ENCODE results near the gene LYL1. TPM values are rescaled to one million over a fixed set of nuclear protein-coding genes. Genes with fewer than 3 reads are reported as not detected.

The LYL1 gene
- total RNA-seq, 2 donors from 2014 or later: 6.9 to 17.9 TPM

DNA sequence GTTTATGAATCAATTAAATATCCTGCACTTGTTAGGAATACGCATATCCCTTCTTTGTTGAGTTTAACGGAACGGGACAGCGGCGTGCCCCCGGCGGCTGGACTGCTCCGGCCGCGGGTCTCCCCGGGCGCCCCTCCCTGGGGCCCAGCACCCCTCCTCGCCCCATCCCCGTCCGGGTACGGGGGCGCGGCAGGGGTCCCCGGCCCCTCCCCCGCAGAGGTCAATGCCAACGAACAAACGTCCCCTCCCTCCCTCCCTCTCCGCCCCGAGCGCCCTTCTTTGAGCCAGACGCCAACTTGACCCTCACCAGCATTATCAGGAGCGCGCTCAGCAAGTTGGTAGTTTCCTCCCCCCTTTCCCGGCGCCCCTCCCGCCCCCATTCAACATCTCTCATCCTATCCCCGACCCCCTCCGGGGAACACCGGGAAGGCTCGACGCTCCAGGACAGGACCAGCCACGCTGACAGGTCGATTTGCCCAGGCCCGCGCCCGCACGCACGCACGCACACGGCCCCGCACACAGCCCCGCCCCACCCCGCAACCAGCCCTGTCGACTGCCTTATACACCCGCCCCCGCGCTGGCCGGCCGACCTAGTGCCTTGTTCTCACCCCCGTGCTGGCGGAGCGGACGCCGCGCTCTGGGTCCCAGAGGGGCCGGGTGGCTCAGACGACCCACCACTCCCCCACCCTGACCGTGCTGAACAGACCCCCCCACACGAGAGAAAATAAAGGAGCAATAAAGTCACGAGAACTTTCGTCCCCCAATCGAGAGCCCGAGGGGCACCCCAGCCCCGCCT is 5.0 kb downstream of the LYL1 start:
- ATAC-seq: no peak
- Mint-ChIP-seq H3K4me3 (peak overlapping the region; percentile 93), H3K27ac (no peak overlapping the region), H3K4me1 (peaks cover 44% of the 10 kb centered on the region), H3K27me3 (peaks cover 7% of the 10 kb centered on the region), H3K36me3 (ENCODE audit: low read depth) (peaks cover 2% of the 10 kb centered on the region)
- DNase-seq: no peak
- no peaks in the 10 kb centered on the region for H3K9me3 ChIP-seq (ENCODE audit: control insufficient read depth, low read length, poor library complexity, severe bottlenecking)

DNA sequence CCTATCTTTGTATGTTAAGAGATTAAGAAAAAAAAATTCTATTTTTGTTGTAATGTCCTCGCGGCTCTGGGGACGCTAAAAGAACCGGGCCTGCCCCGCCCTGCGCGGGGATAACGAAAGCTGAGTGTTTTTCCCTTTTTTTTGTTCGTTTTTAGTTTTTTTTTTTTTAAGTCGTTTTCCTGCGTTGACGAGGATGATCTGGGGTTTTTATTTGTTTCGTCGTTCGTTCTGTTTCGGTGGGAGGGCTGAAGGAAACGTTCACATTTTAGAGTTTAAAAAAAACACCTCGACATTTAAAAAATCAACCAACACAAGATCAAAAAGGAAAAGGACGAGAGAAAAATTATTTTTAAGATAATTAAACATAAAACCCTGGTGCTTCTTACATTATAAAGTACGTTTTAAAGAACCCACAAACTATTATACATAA is 5.6 kb downstream of the LYL1 start:
- Mint-ChIP-seq H3K4me1 (peaks cover 42% of the 10 kb centered on the region), H3K27ac (no peak overlapping the region), H3K4me3 (peak overlapping the region; percentile 93), H3K36me3 (ENCODE audit: low read depth) (peaks cover 2% of the 10 kb centered on the region), H3K27me3 (peaks cover 7% of the 10 kb centered on the region)
- ATAC-seq (no peak), DNase-seq (no peak)
- H3K9me3 ChIP-seq (ENCODE audit: control insufficient read depth, low read length, poor library complexity, severe bottlenecking): no peaks in the 10 kb centered on the region

DNA sequence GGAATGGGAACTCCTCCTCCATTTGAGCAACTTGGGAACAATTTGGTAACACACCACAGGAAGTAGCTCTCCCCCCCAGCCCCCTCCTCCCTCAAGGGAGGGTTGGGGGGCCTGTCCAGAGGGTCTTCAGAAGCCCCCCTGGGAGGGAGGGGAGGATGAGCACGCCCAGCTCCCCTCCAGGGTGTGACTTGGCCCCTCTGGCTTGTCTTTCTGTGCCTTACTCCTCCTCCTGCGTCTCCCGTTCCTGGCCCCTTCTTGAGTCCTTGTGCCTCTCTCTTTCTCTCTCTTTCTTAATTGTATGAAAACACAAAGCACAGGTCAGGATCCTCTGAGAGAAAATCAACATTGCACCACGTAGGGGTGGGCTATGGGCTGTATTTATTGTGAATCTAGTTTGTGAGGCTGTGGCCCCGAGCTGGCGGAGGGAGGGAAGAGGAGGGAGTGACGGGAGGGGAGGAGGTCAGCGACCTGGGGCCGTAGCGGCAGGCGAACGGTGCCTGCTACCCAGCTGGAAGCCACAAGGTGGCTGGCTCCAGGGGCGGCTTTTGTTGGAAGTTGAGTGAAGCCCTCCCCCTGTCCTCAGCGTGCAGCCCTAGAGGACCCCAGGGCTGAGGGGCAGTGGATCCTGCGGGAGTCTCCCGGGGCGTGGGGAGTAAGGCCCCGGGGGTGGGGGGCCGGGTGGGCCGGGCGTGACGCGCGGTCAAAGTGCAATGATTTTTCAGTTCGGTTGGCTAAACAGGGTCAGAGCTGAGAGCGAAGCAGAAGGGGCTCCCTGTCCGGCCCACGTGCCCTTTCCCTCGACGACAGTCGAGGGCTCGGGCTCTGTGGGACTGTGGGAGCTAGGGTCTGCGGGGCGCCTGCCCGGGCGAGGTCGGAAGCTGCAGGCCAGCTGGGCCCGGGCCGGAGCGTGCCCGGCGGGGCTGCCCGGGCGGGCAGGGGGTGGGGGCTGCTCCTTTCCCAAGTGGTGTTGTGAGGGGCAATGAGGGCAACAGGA is 6.4 kb downstream of the LYL1 start:
- Mint-ChIP-seq H3K27me3 (peaks cover 7% of the 10 kb centered on the region), H3K4me1 (peaks cover 35% of the 10 kb centered on the region), H3K36me3 (ENCODE audit: low read depth) (peaks cover 2% of the 10 kb centered on the region), H3K27ac (peak overlapping the region; percentile 54), H3K4me3 (peak overlapping the region; percentile 93)
- no peak for DNase-seq
- H3K9me3 ChIP-seq (ENCODE audit: control insufficient read depth, low read length, poor library complexity, severe bottlenecking): no peaks in the 10 kb centered on the region
- ATAC-seq: no peak

DNA sequence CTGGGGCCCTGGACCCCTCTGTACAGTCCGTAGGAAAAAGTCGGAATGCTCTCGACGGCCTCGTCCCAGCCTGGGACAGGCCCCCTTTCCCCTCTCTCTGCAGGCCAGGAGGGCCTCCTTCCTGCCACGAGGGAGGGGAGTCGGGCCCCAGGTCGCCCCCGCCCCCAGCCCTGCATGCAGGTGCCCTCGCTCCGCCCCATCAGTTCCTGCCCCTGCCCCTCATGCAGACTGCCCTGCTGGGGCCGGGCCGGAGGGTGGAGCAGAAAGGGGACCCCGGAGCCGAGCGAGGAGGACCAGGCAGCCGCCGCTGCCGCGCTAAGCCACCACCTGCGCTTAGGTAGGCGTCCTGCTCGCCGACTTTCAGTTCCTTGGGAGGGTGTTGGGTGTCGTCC is 7.3 kb downstream of the LYL1 start:
- Mint-ChIP-seq H3K4me3 (peak overlapping the region; percentile 93), H3K27ac (no peak overlapping the region)
- ATAC-seq: no peak

DNA sequence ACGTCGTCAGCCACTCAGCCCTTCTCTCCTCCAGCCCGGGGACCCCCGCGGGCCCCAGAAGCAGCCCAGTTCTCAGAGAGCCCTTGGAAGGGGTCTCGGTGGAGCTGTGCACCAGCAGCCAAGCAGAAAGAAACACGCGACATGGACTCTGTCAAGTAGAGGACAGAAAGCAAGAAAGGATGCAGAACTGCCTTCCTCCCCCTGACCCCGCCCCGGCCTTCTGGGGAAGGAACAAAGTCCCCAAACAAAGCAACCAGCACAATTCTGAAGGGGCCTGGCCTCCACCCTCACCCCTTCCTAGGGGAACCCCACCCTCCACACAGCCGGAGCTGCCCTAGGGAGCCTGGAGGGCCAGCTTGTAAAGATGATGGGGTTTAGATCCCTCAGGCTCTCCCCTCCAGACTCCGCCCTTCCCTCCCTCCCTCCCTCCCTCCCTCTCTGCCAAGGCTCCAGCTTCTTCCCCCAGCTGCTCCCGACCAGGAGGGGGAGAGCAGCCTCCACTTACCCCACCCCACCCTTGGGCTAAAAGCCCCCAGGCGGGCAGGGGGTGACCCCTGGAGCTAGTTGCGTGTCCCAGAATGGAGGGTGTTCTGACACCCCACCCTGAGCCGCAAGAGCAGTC is 7.8 kb downstream of the LYL1 start:
- Mint-ChIP-seq H3K4me1 (peaks cover 30% of the 10 kb centered on the region), H3K4me3 (peak overlapping the region; percentile 93), H3K27me3 (peaks cover 7% of the 10 kb centered on the region), H3K27ac (no peak overlapping the region), H3K36me3 (ENCODE audit: low read depth) (peaks cover 2% of the 10 kb centered on the region)
- no peak for DNase-seq
- H3K9me3 ChIP-seq (ENCODE audit: control insufficient read depth, low read length, poor library complexity, severe bottlenecking): no peaks in the 10 kb centered on the region
- no peak for ATAC-seq

More for the DNA sequence above, 7.3 kb downstream of the LYL1 start:
- Mint-ChIP-seq H3K36me3 (ENCODE audit: low read depth) (peaks cover 2% of the 10 kb centered on the region), H3K27me3 (peaks cover 7% of the 10 kb centered on the region), H3K4me1 (peaks cover 35% of the 10 kb centered on the region)
- H3K9me3 ChIP-seq (ENCODE audit: control insufficient read depth, low read length, poor library complexity, severe bottlenecking): no peaks in the 10 kb centered on the region
- no peak for DNase-seq

DNA sequence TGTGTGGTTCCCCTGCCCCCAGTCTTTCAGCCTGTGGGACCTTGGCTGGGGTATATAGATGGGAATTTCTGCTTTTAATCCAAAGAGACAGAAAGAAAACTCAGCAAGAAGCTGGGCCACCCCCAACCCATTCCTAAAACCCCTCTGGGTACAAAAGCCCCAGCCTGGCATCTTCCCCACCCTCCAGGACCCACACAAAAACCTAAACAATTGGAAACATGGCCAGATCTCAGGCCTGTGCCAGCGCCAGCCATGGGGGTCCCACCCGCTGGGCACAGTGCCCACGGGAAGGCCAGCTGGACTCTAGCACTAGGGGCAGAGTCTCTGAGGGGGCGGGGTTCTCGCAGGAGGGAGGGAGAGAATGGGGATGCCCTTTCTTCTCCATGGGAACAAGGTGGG is 8.6 kb downstream of the LYL1 start:
- peaks cover 7% of the 10 kb centered on the region for H3K27me3 Mint-ChIP-seq
- no peak for ATAC-seq

DNA sequence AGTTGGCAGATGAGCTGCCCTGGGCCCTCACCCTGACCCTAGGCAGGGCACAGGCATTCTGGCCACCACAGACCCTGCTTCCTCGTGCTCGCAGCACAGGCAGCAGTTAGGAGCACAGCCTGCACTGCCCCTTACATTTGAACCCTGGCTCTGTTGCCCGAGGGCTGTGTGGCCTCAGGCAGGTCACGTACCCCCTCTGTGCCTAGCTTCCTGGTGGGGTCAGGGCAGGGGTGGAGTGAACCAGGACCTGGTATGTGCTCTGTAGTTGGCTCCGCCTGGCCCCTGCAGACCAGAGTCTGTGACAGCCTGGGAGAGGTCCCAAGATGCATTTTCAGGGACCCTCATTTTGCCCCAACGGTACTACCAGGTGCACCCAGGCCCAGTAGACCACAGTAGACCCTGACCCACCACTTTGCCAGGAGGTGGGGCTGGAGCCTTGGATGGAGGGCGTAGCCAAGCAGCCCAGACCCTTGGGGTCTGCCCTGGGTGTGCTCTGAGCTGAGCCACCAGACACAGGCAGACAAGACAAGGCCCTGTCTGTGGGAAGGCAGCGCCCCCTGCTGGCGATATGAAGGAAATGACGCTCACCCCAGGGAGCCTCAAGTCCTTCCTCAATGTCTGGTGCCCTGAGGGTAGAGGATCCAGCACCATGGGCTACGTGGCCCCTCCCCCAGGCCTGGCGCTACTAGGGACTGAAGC is 9.1 kb downstream of the LYL1 start:
- ATAC-seq (peak; percentile 72), DNase-seq (peak; percentile 67 to 78 (median 67))
- peaks cover 7% of the 10 kb centered on the region for H3K27me3 Mint-ChIP-seq
- H3K27ac Mint-ChIP-seq: peak overlapping the region; percentile 24
- H3K4me1 Mint-ChIP-seq: peaks cover 27% of the 10 kb centered on the region
- no peaks in the 10 kb centered on the region for H3K9me3 ChIP-seq (ENCODE audit: control insufficient read depth, low read length, poor library complexity, severe bottlenecking)
- H3K4me3 Mint-ChIP-seq: no peak overlapping the region
- H3K36me3 Mint-ChIP-seq (ENCODE audit: low read depth): peaks cover 2% of the 10 kb centered on the region

More for the DNA sequence above, 8.6 kb downstream of the LYL1 start:
- Mint-ChIP-seq H3K4me3 (peak overlapping the region; percentile 93), H3K27ac (peak overlapping the region; percentile 24), H3K36me3 (ENCODE audit: low read depth) (peaks cover 2% of the 10 kb centered on the region), H3K4me1 (peaks cover 28% of the 10 kb centered on the region)
- no peaks in the 10 kb centered on the region for H3K9me3 ChIP-seq (ENCODE audit: control insufficient read depth, low read length, poor library complexity, severe bottlenecking)
- DNase-seq: no peak

DNA sequence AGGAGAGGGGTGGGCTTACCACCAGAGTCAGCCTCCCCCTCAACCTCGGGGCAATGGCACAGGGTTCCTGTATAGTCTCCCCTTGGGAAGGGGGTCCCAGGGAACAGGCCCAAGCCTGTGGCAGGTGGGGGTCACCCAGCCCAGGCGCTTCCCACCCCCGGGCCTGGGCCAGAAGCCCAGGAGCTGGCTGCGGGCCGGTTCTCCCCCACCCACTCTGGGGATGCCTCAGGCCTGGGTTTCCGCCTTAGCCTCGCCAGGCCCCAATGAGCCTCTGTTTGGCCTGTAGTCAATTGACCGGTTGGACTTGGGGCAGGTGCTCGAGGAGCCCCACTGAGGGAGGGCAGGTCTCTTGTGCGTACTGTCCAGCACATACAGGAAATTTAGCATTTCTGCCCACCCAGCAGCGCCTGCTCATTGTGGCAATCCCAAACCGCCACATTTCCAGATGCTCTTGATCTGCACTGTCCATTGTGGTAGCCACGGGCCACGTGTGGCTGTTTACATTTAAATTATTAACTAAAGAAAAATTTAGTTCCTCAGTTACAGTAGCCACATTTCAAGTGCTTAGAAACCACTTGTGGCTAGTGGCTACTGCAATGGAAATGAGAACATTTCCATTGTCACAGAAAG is 9.9 kb downstream of the LYL1 start:
- Mint-ChIP-seq H3K4me3 (no peak overlapping the region), H3K27me3 (peaks cover 7% of the 10 kb centered on the region), H3K27ac (no peak overlapping the region), H3K4me1 (peaks cover 20% of the 10 kb centered on the region), H3K36me3 (ENCODE audit: low read depth) (peaks cover 2% of the 10 kb centered on the region)
- ATAC-seq (no peak), DNase-seq (no peak)
- no peaks in the 10 kb centered on the region for H3K9me3 ChIP-seq (ENCODE audit: control insufficient read depth, low read length, poor library complexity, severe bottlenecking)

DNA sequence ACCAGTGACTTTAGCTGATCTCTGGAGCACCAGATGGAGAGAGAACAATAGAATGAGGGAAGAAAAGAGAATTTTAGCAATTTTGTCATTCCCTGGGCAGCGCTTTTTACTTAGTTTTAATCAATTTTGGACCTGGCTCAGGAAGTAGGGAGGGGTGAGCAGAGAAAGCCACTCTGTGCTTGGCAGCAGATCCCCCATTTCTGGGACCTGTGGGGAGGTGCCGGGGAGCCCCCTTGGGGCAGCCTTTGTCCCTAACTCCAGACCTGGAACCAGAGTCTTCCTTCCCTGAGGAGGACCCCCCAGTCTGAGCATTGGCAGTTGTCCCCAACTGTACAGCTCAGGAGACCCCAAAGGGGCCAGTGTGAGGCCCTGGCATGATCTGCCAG is 10.5 kb downstream of the LYL1 start:
- H3K4me3 Mint-ChIP-seq: no peak overlapping the region
- H3K4me1 Mint-ChIP-seq: peaks cover 20% of the 10 kb centered on the region
- no peak for ATAC-seq
- H3K9me3 ChIP-seq (ENCODE audit: control insufficient read depth, low read length, poor library complexity, severe bottlenecking): no peaks in the 10 kb centered on the region
- H3K36me3 Mint-ChIP-seq (ENCODE audit: low read depth): peaks cover 2% of the 10 kb centered on the region
- H3K27me3 Mint-ChIP-seq: peaks cover 7% of the 10 kb centered on the region
- no peak overlapping the region for H3K27ac Mint-ChIP-seq
- no peak for DNase-seq

DNA sequence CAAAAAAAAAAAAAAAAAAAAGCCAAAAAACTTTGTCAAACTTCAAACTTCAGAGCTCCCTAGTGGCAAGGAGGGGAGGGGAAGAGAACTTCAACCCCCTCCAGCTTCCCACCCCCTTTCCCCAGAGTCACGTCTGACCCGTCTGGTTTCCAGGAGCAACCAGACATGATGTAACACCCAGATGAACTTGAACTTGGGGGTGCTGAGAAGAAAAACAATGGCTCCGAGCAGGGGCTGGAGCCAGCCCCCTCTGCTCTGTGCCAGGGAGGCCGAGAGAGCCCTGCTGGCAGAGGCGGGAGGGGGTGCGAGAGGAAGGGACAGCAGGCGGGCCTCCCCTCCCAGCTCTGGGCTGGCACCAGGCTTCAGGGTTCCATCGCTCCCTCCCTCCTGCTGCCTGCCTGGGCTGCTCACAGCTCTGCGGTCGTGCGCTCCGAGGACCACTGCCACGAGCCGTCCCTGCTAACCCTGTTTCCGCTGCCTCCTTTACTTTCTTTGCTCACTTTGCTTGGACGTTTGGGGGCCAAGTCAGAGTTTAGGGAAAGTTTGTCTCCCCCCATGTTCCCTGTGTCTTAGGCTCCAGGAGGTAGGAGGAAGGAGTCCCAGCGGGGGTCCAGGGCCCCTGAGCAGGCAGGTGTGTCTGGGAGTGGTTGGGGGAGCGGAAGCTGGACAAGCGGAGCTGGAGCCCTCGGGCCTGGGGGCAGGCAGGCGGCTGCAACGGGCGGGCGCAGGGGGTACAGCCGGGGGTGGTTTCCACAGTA is 11.1 kb downstream of the LYL1 start:
- no peaks in the 10 kb centered on the region for H3K9me3 ChIP-seq (ENCODE audit: control insufficient read depth, low read length, poor library complexity, severe bottlenecking)
- Mint-ChIP-seq H3K4me1 (peaks cover 17% of the 10 kb centered on the region), H3K27ac (no peak overlapping the region), H3K27me3 (peaks cover 7% of the 10 kb centered on the region), H3K36me3 (ENCODE audit: low read depth) (peaks cover 2% of the 10 kb centered on the region), H3K4me3 (no peak overlapping the region)
- DNase-seq (no peak), ATAC-seq (no peak)

DNA sequence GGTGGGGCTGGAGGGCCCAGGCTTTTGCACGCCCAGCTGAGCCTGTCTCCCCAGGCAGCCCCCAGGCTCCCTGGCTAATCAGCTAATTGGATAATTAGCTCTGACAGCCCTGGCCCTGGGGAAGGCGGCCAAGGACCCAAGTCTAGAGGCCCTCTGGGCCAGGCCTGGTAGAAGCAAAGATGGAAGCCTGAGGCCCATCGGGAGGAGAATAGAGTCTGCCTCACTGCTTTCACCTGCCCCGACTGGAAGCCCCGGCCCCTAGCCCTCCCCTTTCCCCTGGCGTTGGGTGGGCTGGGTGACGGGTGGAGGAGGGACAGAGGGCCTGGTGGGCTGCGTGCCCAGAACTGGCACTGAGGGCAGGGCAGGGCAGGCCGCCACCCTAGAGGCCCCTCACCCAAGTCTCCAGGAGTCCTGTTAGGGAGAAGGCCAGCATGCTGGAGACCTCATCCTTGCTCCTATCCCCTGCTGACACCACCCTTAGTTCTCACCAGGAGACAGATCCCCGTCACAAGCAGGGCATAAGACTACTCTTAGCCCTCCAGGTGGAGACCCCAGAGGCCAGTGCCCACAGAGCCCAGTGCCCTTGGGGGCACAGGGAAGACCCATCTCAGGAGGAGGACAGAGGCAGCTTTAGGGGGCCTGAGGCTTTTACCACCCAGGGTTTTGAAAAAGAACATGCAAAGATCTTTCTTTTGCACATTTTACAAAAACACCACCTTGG is 12.0 kb downstream of the LYL1 start:
- ATAC-seq (no peak), DNase-seq (no peak)
- peaks cover 6% of the 10 kb centered on the region for H3K27me3 Mint-ChIP-seq
- H3K4me1 Mint-ChIP-seq: peaks cover 16% of the 10 kb centered on the region
- H3K4me3 Mint-ChIP-seq: no peak overlapping the region
- no peak overlapping the region for H3K27ac Mint-ChIP-seq
- H3K36me3 Mint-ChIP-seq (ENCODE audit: low read depth): peaks cover 2% of the 10 kb centered on the region
- H3K9me3 ChIP-seq (ENCODE audit: control insufficient read depth, low read length, poor library complexity, severe bottlenecking): no peaks in the 10 kb centered on the region
